ENCODE results near the gene HMGCLL1. TPM values are rescaled to one million over a fixed set of nuclear protein-coding genes. Genes with fewer than 3 reads are reported as not detected.

The HMGCLL1 gene
- total RNA-seq, 1 donor from 2014 or later: 1.7 TPM

GRCh38 chr6:55569638-55570037, 9.4 kb downstream of the HMGCLL1 start:
- TF ChIP-seq CTCF (IDR thresholded peaks at IDR 0.05) (no peak), POLR2A (IDR thresholded peaks at IDR 0.05) (no peak), POLR2AphosphoS5 (IDR thresholded peaks at IDR 0.05; ENCODE audit: insufficient read depth in 1 of 2, low read depth in 1 of 2) (no peak)
- no peak overlapping the region for H3K27ac ChIP-seq
- H3K9me3 ChIP-seq: no peaks in the 10 kb centered on the region
- H3K4me1 ChIP-seq: no peaks in the 10 kb centered on the region
- no peak overlapping the region for H3K4me3 ChIP-seq
- no peaks in the 10 kb centered on the region for H3K27me3 ChIP-seq
- H3K36me3 ChIP-seq: no peaks in the 10 kb centered on the region
- no peak for DNase-seq (ENCODE audit: extremely low spot score in 2 of 2)
- intact Hi-C loops (cut with DNase I): no loop called here

GRCh38 chr6:55568808-55569439, 10.1 kb downstream of the HMGCLL1 start:
- H3K27ac ChIP-seq: no peak overlapping the region
- no peaks in the 10 kb centered on the region for H3K27me3 ChIP-seq
- intact Hi-C loops (cut with DNase I): no loop called here
- no peaks in the 10 kb centered on the region for H3K4me1 ChIP-seq
- H3K9me3 ChIP-seq: no peaks in the 10 kb centered on the region
- no peak for DNase-seq (ENCODE audit: extremely low spot score in 2 of 2)
- peak in 1 of 2 donors; percentile 35 for TF ChIP-seq POLR2AphosphoS5 (IDR thresholded peaks at IDR 0.05; ENCODE audit: insufficient read depth in 1 of 2, low read depth in 1 of 2)
- TF ChIP-seq CTCF (IDR thresholded peaks at IDR 0.05): no peak
- no peak overlapping the region for H3K4me3 ChIP-seq
- H3K36me3 ChIP-seq: no peaks in the 10 kb centered on the region

- Histone ChIP-seq H3K4me3 (no peak overlapping the region), H3K27me3 (no peaks in the 10 kb centered on the region), H3K9me3 (no peaks in the 10 kb centered on the region), H3K4me1 (no peaks in the 10 kb centered on the region), H3K27ac (no peak overlapping the region), H3K36me3 (no peaks in the 10 kb centered on the region)
- TF ChIP-seq CTCF (IDR thresholded peaks at IDR 0.05): no peak
- no peak for TF ChIP-seq POLR2AphosphoS5 (IDR thresholded peaks at IDR 0.05; ENCODE audit: insufficient read depth in 1 of 2, low read depth in 1 of 2)
- TF ChIP-seq POLR2A (IDR thresholded peaks at IDR 0.05): no peak
- no peak for DNase-seq (ENCODE audit: extremely low spot score in 2 of 2)
- intact Hi-C loops (cut with DNase I): no loop called here
Measured at GRCh38 chr6:55567558-55567957, 11.4 kb downstream of the HMGCLL1 start.

GRCh38 chr6:55566036-55566710, 12.8 kb downstream of the HMGCLL1 start:
- no peaks in the 10 kb centered on the region for H3K9me3 ChIP-seq
- no peak for TF ChIP-seq POLR2A (IDR thresholded peaks at IDR 0.05)
- TF ChIP-seq POLR2AphosphoS5 (IDR thresholded peaks at IDR 0.05; ENCODE audit: insufficient read depth in 1 of 2, low read depth in 1 of 2): no peak
- no peak for TF ChIP-seq CTCF (IDR thresholded peaks at IDR 0.05)
- H3K27me3 ChIP-seq: no peaks in the 10 kb centered on the region
- H3K36me3 ChIP-seq: no peaks in the 10 kb centered on the region
- no peak for DNase-seq (ENCODE audit: extremely low spot score in 2 of 2)
- H3K4me3 ChIP-seq: no peak overlapping the region
- H3K27ac ChIP-seq: no peak overlapping the region
- intact Hi-C loops (cut with DNase I): no loop called here
- H3K4me1 ChIP-seq: no peaks in the 10 kb centered on the region

GRCh38 chr6:55562318-55562717, 16.7 kb downstream of the HMGCLL1 start:
- H3K27ac ChIP-seq: no peak overlapping the region
- H3K9me3 ChIP-seq: no peaks in the 10 kb centered on the region
- H3K4me1 ChIP-seq: no peaks in the 10 kb centered on the region
- DNase-seq (ENCODE audit: extremely low spot score in 2 of 2): no peak
- H3K36me3 ChIP-seq: no peaks in the 10 kb centered on the region
- no peaks in the 10 kb centered on the region for H3K27me3 ChIP-seq
- TF ChIP-seq CTCF (IDR thresholded peaks at IDR 0.05): no peak
- no peak for TF ChIP-seq POLR2A (IDR thresholded peaks at IDR 0.05)
- no peak for TF ChIP-seq POLR2AphosphoS5 (IDR thresholded peaks at IDR 0.05; ENCODE audit: insufficient read depth in 1 of 2, low read depth in 1 of 2)
- H3K4me3 ChIP-seq: no peak overlapping the region
- intact Hi-C loops (cut with DNase I): no loop called here

Measured in vagina (tissue), 2 donors.